MM.1S (cell line): ENCODE results near the gene OSCP1.

ENCODE experiments used
- DNase-seq: peaks from one replicate; pipeline ENCODE4 v3.0.0-alpha.2; 2015
- H2AFZ ChIP-seq: fragments of 300-600 bp; sonication (generic); 2 replicates; pipeline ENCODE4 v1.6.0; 2016; ENCODE audit warnings: antibody characterized with exemption, low read length
- H3F3A ChIP-seq: fragments of 300-600 bp; sonication (generic); 2 replicates; pipeline ENCODE4 v1.6.1; 2016; ENCODE audit warnings: mild to moderate bottlenecking, antibody characterized with exemption, low read length, moderate library complexity, mixed read lengths; ENCODE audit not compliant: insufficient read depth
- H3K27ac ChIP-seq: fragments of 300-600 bp; sonication (generic); 2 replicates; pipeline ENCODE4 v1.5.1; 2016; ENCODE audit warnings: mild to moderate bottlenecking, low read length
- H3K27me3 ChIP-seq: fragments of 300-600 bp; sonication (generic); replicated peaks from 2 replicates; pipeline ENCODE4 v1.6.0; 2016; ENCODE audit warnings: low read length; ENCODE audit not compliant: insufficient read depth
- H3K36me3 ChIP-seq: fragments of 300-600 bp; sonication (generic); replicated peaks from 2 replicates; pipeline ENCODE4 v1.6.1; 2016; ENCODE audit warnings: mild to moderate bottlenecking, low read length, mixed read lengths; ENCODE audit not compliant: insufficient read depth
- H3K4me1 ChIP-seq: fragments of 300-600 bp; sonication (generic); 2 replicates; pipeline ENCODE4 v1.6.1; 2016; ENCODE audit warnings: low read length, mixed read lengths
- H3K4me2 ChIP-seq: fragments of 300-600 bp; sonication (generic); 2 replicates; pipeline ENCODE4 v1.6.0; 2016; ENCODE audit warnings: low read depth, low read length
- H3K4me3 ChIP-seq: fragments of 300-600 bp; sonication (generic); 2 replicates; pipeline ENCODE4 v1.5.1; 2016; ENCODE audit warnings: low read length, mixed read lengths
- H3K79me2 ChIP-seq: fragments of 300-600 bp; sonication (generic); 2 replicates; pipeline ENCODE4 v1.6.1; 2016; ENCODE audit warnings: mixed run types, low read length, mixed read lengths
- H3K9ac ChIP-seq: fragments of 300-600 bp; sonication (generic); 2 replicates; pipeline ENCODE4 v1.6.1; 2016; ENCODE audit warnings: low read length, mixed read lengths
- H3K9me2 ChIP-seq: fragments of 300-600 bp; sonication (generic); replicated peaks from 2 replicates; pipeline ENCODE4 v1.6.1; 2016; ENCODE audit warnings: mild to moderate bottlenecking, low read length, mixed read lengths; ENCODE audit not compliant: insufficient read depth
- H3K9me3 ChIP-seq: fragments of 300-600 bp; sonication (generic); replicated peaks from 2 replicates; pipeline ENCODE4 v1.6.1; 2016; ENCODE audit warnings: mild to moderate bottlenecking, low read length, mixed read lengths; ENCODE audit not compliant: insufficient read depth
- H4K20me1 ChIP-seq: fragments of 300-600 bp; sonication (generic); 2 replicates; pipeline ENCODE4 v1.6.1; 2016; ENCODE audit warnings: mild to moderate bottlenecking, low read length, moderate library complexity, mixed read lengths; ENCODE audit not compliant: insufficient read depth
- EZH2 ChIP-seq: fragments of 300-600 bp; sonication (generic); optimal IDR thresholded peaks from 2 replicates; pipeline ENCODE3; 2017; ENCODE audit warnings: low read depth, mild to moderate bottlenecking, antibody characterized with exemption, low read length, mixed read lengths
- EZH2phosphoT487 ChIP-seq: fragments of 300-600 bp; sonication (generic); IDR thresholded peaks from 2 replicates; pipeline ENCODE4 v1.6.1; 2018; ENCODE audit warnings: antibody characterized with exemption, low read length
- TF ChIP-seq, protein P1 (sequence below): fragments of 300-600 bp; sonication (generic); IDR thresholded peaks from 2 replicates; pipeline ENCODE4 v1.5.1; 2016; ENCODE audit warnings: antibody characterized with exemption, low read length, mixed read lengths

OSCP1 gene

DNA sequence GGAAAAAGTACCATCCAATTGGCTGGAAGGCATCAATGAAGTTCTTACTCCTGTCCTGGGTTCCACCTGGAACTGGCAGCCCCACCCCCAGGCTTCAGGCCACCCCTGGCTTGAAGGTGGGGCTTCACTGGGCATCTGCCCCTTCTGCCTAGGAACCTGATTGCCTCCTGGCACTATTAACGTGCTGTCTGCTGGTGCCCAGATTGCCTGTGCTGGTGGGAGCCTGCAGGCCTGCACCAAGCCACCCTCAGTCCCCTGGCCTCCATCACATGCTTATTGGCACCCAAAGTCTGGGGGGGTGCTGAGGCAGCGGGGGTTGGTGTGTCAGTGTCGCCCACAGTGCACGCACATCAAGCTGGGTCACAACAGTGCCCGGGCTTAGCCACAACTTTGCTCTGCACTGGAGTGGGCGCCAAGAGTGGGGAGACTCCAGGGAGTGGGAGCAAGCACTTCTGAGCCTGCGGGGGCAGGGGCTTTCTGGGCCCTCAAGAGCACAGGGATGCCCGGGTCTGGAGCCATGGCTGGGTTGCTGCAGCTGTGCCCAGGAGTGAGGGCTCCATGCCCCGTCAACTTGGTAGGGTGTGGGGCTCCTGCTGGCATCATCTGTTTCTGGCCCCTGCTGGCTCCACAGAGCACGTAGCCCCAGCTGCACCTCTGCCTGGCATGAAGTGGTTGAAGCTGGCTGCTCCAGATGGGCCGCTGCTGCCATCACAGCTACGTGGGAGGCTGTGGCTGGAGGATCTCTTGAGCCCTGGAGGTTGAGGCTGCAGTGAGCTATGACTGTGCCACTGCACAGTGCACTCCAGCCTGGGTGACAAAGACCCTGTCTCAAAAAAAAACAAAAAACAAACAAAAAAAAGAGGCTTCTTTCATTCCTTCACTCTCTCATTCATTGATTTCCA, 48.4 kb downstream of the OSCP1 start:
- H3K9me3 ChIP-seq, result no peaks in the 10 kb centered on the region
- H3K9ac ChIP-seq, result peak overlapping the region; percentile 80; the same call in 1 of the 2 replicates
- peaks cover 8% of the 10 kb centered on the region for H3K79me2 ChIP-seq
- peak overlapping the region; percentile 83; the same call in 1 of the 2 replicates for H3K27ac ChIP-seq
- no peaks in the 10 kb centered on the region for H3K27me3 ChIP-seq
- peak overlapping the region; percentile 73 for H3K4me3 ChIP-seq
- no peaks in the 10 kb centered on the region for H3K9me2 ChIP-seq
- H4K20me1 ChIP-seq, result no peaks in the 10 kb centered on the region
- H3K36me3 ChIP-seq, result no peaks in the 10 kb centered on the region
- no peaks in the 10 kb centered on the region; the same call in 1 of the 2 replicates for H3K4me1 ChIP-seq
- H3F3A ChIP-seq, result no peaks in the 10 kb centered on the region
- peak overlapping the region; percentile 71; the same call in 1 of the 2 replicates for H3K4me2 ChIP-seq
- H2AFZ ChIP-seq, result peak overlapping the region; percentile 83
- no peak for DNase-seq
- TF ChIP-seq EZH2 (no peak), EZH2phosphoT487 (no peak)
- TF ChIP-seq, protein P1, sequence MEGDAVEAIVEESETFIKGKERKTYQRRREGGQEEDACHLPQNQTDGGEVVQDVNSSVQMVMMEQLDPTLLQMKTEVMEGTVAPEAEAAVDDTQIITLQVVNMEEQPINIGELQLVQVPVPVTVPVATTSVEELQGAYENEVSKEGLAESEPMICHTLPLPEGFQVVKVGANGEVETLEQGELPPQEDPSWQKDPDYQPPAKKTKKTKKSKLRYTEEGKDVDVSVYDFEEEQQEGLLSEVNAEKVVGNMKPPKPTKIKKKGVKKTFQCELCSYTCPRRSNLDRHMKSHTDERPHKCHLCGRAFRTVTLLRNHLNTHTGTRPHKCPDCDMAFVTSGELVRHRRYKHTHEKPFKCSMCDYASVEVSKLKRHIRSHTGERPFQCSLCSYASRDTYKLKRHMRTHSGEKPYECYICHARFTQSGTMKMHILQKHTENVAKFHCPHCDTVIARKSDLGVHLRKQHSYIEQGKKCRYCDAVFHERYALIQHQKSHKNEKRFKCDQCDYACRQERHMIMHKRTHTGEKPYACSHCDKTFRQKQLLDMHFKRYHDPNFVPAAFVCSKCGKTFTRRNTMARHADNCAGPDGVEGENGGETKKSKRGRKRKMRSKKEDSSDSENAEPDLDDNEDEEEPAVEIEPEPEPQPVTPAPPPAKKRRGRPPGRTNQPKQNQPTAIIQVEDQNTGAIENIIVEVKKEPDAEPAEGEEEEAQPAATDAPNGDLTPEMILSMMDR, result no peak

DNA sequence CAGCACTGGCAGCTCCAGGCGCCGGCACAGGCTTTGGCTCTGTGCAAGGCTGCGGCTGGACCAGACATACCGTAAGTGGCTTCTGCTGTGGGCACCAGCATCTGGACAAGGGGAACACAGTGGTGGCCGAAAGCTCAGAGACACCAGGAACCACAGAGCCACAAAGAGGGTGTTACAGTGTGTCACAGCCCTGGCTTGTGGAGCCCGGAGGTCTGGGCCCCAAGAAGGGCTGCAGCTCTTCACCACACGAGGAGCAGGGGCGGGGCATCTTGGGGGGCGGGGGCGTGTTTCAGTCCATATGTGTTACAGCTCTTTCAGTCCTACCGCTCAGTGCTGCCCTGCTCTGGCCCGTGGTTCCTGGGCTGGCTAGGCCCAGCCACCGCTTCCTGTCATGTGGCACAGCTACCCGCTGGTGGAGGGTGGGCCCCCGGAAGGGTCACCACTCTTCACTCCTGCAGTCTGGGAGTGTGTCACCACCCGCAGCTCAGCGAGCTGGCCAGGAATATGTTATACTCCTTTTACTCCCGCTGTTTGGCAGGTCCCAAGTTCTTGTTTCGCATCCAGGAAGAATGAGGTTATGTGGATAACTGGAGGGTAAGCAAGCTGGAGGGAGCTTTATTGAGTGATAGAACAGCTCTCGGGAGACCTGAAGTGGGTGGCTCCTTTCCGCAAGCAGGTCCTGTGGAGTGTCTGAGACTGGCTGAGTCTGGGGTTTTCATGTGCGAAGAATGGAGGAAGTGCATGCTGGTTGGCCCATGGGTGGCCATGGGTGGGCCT, 49.2 kb downstream of the OSCP1 start:
- peak overlapping the region; percentile 80 for H3K9ac ChIP-seq
- H3K4me3 ChIP-seq, result peak overlapping the region; percentile 73
- DNase-seq, result peak; percentile 92
- TF ChIP-seq EZH2phosphoT487, result no peak
- TF ChIP-seq EZH2, result no peak
- TF ChIP-seq, protein P1, result no peak
- H3F3A ChIP-seq, result no peaks in the 10 kb centered on the region
- H3K27ac ChIP-seq, result peak overlapping the region; percentile 83
- H3K36me3 ChIP-seq, result no peaks in the 10 kb centered on the region
- H3K27me3 ChIP-seq, result no peaks in the 10 kb centered on the region
- peaks cover 2% of the 10 kb centered on the region; the same call in 1 of the 2 replicates for H3K4me1 ChIP-seq
- peaks cover 16% of the 10 kb centered on the region for H3K79me2 ChIP-seq
- H4K20me1 ChIP-seq, result no peaks in the 10 kb centered on the region
- no peaks in the 10 kb centered on the region for H3K9me2 ChIP-seq
- H2AFZ ChIP-seq, result peak overlapping the region; percentile 83
- no peaks in the 10 kb centered on the region for H3K9me3 ChIP-seq
- peak overlapping the region; percentile 79 for H3K4me2 ChIP-seq

DNA sequence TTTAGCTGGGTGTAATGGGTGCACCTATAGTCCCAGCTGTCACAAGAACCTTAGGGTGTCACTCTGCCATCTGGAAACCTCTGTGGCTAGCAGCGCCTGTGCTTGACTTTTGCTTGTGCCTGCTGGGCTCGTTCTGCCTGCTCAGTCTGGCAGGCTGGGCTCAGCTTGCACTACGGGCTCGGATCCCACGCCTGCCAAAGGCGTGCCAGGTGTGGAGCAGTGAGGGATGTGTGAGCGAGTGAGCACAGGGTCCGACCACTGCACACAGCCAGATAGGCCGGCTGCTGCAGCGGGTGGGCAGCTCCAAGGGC, 49.8 kb downstream of the OSCP1 start:
- Histone ChIP-seq H3K4me3 (peak overlapping the region; percentile 73), H3K36me3 (no peaks in the 10 kb centered on the region), H3K4me1 (peaks cover 2% of the 10 kb centered on the region; the same call in 1 of the 2 replicates), H3K27me3 (no peaks in the 10 kb centered on the region), H3K9ac (peak overlapping the region; percentile 48; the same call in 1 of the 2 replicates), H3K4me2 (peak overlapping the region; percentile 79), H3F3A (no peaks in the 10 kb centered on the region), H4K20me1 (no peaks in the 10 kb centered on the region), H2AFZ (peak overlapping the region; percentile 83), H3K79me2 (peaks cover 17% of the 10 kb centered on the region), H3K9me3 (no peaks in the 10 kb centered on the region), H3K27ac (peak overlapping the region; percentile 83; the same call in 1 of the 2 replicates), H3K9me2 (no peaks in the 10 kb centered on the region)
- DNase-seq, result peak; percentile 9
- no peak for TF ChIP-seq EZH2
- TF ChIP-seq, protein P1, result no peak
- TF ChIP-seq EZH2phosphoT487, result no peak
